Urothelium cell line (cell line): ENCODE data around the gene PRSS36.
"Not testable (repeated sequence)": the region's sequence is repeated elsewhere in the genome, so short reads cannot be mapped to it uniquely, and the experiment has no call there.

Experiments used
- DNase-seq: peaks from one replicate; pipeline ENCODE4 v3.0.0; 2011; ENCODE audit warnings: low spot score, mixed read lengths
- FAIRE-seq: peaks from 2 replicates; lab custom pipeline; 2011; peaks lifted over from hg19 to GRCh38; lab: Jason Lieb, UNC

PRSS36 gene

DNA sequence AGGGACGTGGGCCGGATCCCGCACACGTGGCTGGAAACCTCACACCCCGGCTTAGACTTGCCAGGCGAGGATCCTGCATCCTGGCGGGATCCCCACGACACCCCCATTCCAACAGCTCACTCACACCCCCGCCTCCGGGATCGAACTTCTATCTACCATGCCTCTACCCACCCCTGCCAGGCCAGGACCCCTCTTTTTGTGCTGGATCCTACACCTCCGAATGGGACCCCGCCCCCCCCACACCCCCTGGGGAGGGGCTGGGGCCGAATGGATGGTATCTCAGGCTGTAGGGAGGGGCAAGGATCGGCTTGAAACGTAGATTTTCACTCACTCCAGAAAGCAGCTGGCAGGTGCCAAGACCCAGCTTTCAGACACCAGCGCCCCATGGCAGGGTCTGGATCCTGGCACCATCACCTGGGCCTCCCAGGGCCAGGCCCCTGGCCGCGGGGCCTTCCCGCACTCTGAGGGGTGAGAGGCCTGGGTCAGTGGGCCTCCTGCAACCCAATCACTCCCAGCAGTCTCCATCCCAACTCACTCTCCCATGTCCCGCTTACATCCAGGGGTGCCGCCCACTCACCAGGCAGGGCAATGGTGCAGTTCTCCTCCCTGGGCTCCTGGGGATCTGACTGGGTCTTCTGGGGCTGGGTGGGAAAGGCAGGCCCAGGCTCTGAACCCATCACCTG is 6.7 kb downstream of the PRSS36 start:
- FAIRE-seq (no peak), DNase-seq (no peak)

DNA sequence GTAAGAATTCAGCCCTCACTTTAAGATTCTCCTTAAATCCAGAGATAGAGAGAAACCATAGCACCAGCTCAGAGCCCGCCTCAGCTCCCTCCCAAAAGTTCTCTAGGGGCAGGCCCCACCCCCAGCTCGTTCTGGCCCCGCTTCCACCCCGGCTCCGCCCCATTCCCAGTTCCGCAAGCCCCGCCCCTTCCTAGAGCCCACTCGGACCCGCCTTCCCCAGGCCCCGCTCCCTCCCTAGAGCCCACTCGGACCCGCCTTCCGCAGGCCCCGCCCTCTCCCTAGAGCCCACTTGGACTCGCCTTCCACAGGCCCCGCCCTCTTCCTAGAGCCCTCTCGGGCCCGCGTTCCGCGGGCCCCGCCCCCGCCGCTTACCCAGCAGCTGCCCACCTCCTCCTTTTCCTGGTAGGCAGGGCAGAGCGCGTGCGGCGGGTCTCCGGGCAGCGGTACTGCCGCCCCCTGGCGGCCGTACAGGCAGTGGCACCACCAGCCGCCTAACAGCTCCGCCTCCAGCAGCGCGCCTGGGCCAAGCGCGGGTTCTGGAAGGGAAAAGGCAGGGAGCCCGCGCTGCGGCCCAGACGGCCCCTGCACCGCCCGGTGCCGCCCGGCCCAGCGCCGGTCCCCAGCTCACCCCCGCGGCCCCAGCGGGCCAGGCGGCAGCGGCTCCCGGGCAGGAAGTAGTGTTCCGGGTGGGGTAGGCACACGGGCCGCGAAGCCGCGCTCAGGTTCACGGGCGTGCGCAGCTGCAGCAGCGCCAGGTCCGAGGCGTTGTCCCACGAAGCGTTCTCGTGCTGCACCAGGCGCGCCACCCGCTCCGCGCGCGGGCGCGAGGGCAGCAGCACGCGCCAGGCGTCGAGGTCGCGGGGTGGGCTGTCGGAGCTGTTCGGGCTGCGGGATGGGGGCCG is 7.5 kb downstream of the PRSS36 start:
- FAIRE-seq = no peak

DNA sequence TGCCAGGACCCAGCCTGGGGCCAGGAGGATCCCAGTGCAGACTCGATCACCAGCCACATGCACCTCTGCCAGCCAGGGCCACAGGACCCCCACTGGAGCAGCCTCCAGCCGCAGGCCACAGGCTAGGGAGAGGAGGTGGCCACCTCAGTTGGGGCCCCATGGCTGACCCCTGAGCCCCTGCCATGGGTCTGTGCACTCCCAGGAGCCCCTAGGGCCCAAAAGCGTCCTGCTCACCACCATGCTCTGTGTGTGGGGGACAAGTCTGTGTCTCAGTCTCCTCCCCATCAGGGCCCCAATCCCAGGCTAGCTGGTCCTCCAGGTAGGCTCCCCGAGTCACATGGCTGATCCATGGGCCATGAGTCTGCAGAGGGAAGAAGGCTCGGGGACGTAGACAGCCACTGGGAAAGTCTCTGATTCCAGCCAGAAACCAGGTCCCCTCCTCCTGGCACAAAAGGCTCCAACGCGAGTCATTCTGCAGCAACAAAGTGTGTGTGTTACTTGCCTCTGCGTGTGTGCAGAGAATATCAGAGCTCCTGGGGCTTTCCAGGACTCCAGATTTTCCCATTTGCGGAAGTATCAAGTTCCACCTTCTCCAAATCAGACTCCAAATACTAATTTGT is 8.3 kb downstream of the PRSS36 start:
- FAIRE-seq (no peak), DNase-seq (no peak)

More for the DNA sequence above, 7.5 kb downstream of the PRSS36 start:
- peak; percentile 99 for DNase-seq

DNA sequence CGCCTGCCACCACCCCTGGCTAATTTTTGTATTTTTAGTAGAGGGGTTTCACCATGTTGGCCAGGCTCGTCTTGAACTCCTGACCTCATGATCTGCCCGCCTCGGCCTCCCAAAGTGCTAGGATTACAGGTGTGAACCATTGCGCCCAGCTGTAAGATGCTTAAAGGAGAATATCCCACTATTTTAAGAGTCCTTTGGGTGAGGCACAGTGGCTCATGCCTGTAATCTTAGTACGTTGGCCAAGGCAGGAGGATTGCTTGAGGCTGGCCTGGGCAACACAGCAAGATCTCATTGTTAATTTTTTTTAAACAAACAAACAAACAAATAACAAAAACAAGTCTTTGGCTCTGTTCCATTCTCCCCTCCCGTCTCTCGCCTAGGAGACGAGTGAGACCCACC is 8.8 kb downstream of the PRSS36 start:
- DNase-seq, FAIRE-seq: not testable (repeated sequence)

DNA sequence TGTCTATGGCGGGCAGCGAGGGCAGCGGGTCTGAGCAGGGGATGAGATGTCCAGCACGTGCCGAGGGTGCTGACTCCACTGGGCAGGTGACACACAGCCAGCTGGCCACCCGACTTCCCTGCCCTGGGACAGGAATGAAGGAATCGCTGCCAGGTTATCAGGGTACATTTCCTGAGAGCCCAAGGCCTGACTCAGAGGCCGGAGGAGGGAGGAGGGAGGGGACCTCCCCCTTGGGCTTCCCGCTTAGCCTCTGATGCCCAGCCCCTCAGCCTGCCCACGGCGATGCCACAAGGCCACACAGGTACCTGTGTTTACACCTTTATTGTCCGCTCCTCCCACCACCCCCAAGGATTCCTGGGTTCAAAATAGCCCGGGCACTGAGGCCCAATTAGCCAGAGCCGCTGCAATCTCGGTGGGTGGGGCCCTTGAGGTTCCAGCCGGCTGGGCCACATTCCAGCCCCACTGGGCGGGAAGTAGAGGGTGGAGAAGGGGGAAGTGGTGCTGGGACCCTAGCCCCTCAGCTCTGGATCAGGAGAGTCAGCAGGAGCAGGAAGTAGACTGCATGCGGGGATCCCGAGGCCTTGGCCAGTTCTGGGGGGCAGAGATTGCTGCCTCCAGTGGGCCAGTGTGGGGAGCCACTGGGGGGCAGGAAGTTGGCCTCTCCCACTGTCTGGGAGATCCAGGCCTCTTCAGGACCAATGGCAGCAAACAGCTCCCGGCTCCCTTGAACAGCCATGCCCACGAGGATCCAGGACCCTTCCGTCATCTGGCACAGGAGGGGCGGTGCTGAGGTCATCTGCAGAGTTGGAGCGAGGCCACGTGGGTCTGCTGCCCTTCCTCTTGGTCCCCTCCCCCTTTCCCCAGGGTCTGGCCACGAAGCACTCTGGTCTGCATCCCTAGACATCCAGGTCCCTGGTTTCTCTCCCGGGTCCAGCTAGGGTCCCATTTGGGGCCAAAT is 11.0 kb downstream of the PRSS36 start:
- peak; percentile 76 for DNase-seq
- FAIRE-seq = peak; percentile 40

DNA sequence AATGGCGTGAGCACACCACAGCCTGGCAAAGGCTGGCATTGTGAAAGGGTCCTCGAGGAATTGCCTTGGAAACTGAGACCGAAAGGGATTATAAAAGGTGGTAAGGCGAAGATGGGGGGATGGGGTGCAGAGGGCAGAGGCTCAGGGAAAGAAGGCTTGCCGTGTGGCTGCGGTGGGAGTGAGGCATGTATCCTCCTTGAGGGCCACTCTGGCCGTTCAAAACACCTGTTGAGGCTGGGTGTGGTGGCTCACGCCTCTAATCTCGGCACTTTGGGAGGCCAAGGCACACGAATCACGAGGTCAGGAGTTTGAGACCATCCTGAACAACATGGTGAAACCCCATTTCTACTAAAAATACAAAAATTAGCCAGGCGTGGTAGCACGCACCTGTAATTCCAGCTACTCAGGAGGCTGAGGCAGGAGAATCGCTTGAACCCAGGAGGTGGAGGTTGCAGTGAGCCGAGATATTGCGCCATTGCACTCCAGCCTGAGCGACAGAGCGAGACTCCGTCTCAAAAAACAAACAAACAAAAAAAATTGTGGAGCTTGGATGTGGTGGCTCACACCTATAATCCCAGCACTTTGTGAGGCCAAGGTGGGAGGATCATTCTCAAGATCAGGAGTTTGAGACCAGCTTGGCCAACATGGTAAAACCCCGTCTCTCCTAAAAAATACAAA is 12.9 kb downstream of the PRSS36 start:
- not testable (repeated sequence) for DNase-seq, FAIRE-seq

DNA sequence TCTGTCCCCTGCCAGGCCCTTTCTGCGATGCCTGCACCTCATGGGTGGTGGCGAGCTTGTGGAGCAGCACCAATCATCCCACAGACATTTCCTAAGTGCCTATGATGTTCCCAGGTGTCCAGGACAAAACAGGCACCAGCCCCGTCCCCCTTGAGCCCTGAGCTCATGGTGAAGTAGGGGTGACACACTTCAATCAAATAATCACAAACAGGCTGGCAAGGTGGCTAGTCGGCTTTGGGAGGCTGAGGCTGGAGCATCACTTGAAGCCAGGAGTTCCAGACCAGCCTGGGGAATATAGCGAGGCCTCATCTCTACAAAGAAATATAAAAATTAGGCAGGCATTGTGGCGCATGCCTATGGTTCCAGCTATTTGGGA is 13.6 kb downstream of the PRSS36 start:
- DNase-seq (no peak), FAIRE-seq (no peak)

DNA sequence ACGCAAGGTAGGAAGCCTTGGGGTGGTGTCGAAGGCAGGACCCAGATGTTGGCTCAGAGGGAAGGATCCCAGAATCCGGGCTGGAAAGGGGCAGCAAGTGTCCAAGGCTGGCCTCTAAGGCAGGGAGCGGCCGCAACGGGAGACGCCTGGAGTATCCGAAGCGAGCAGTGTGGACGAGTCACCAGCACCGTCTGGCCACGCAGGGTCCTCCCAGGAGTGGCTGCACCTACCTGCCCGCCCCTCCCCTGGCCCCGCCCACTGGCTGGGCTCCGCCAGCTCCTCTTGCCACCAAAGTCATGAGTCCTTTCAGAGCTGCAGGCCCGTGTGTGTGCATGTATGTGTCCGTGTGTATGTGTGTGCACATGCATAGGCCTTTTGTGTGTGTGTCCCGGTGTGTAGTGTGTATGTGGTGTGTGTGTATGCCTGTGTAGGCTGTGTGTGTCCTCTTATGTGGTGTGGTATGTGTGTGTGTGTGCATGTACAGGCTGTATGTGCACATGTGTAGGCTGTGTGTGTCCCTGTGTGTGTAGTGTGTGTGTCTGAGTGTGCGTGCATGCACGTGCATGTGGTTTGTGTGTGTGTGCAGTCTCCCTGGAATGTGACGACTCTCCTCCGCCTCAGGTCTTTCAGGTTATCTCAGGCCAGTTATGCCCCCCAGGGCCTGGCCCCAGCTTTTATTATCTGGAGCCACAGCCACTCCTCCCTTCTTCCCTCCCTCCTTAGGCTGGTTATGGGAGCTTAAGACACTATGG is 14.2 kb downstream of the PRSS36 start, which contains the start of gene PRSS8:
TSS of gene PRSS8 (minus strand) at position 193 of the 752 bp plus-strand sequence. CDS start 229 bp downstream, outside the sequence.
- no peak for DNase-seq
- peak; percentile 92 for FAIRE-seq

DNA sequence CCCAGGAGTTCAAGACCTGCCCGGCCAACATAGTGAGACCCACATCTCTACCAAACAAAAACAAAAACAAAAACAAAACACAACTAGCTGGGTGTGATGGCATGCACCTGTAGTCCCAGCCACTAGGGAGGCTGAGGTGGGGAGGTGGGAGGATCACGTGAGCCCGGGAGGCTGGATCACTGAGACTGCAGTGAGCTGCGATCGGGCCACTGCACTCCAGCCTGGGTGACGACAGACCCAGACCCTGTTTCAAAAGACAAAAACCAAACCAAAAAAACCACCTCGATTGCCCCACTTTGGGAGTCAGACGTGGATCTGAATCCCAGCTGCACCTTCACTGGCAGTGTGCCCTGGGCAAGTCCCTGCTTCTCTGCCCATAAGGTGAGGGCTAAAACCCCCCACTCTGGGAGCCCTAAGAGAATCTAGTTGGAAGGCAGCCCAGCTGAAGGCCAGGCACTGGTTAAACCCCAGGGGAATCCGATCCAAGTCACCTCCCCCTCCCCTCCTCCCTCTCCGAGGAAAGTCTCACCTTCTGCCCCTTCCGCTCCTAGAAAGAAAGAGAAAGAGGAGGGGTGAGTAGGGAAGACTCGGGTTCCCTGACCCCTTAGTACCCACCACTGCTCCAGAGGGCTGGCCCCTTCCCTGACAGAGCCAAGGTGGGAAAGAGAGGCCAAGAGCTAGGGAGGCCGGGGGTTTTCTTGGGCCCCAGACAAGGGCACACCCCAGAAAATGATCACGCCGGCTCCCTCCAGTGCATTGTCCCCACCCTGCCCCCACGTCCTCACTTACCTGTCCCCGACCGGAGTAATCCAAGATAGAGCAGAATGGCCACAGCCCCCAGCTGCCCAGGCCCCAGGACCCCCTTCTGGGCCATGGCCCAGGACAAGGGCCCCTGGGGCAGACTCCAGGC is 15.0 kb downstream of the PRSS36 start:
- DNase-seq = no peak

DNA sequence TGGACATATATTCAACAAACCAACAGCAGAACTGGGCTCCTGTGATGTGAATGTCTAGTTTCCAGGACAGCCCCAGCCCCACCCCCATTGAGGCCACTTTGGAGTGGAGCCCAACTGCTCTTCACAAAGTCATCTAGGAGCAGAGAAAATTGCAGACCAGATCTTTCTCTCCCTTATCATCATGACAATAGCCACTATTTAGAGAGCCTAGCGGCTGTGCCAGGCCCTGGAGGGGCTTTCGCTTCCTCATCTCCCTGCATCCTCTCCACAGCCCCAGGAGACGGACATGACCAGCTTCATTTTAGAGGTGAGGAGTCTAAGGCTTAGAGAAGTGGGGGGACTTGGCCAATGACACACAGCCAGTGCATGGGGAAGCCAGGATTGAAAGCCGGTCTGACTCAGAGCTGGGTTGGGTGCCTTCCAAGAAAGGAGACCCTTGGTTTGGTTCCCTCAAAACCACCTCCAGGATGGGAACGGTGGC is 15.7 kb downstream of the PRSS36 start:
- no peak for DNase-seq

More for the DNA sequence above, 15.0 kb downstream of the PRSS36 start:
- no peak for FAIRE-seq

DNA sequence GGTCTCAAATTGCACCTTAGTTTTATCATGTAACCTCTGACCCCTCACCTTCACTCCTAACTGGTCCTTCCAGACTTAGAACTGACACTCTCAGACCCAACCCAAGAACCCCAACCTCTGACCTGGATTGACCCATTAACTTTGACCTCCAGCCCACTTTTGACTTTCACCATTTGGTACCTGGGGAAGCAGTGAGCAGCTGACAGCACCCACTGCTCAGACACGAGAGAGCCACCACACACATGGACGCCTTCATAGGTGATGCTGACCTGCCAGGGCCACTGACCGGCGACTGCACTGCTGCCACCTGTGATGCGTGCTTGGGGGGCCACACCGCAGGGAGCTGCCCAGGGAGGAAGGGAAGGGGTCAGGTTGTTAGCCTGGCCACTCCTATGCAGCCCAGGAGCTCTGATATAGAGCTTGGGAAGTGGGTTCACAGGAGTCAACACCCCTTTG is 16.8 kb downstream of the PRSS36 start:
- FAIRE-seq (no peak), DNase-seq (no peak)

More for the DNA sequence above, 15.7 kb downstream of the PRSS36 start:
- no peak for FAIRE-seq

DNA sequence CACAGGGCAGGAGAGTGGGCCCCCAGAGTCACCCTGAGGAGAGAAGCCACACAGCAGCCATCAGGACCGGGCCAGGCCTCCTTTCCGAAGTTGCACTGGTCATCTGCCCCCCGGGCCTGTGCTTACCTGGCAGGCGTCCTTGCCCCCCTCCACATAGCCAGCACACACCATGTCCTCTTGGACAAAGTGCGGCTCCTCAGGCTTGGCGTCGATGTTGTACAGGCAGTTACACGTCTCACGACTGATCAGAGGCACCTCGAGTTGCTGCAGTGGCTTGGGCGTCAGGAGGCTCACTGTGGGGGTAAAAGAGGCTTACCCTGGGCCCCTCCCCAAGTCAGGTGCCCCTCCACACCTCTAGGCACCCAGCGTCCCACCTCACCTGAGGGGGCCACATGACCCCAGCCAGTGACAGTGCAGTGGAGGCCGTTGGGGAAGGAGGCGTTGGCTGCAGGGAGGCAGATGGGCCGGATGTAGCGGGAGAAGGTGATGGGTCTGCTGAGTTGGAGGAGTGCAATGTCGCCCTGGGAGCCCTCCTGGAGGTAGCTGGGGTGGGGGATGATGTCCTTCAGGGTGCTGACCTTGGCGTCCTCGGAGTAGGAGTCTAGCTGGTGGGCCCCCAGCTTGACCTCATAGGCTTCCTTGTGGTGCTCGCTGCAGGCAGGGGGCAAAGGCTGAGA is 17.4 kb downstream of the PRSS36 start:
- FAIRE-seq = no peak

DNA sequence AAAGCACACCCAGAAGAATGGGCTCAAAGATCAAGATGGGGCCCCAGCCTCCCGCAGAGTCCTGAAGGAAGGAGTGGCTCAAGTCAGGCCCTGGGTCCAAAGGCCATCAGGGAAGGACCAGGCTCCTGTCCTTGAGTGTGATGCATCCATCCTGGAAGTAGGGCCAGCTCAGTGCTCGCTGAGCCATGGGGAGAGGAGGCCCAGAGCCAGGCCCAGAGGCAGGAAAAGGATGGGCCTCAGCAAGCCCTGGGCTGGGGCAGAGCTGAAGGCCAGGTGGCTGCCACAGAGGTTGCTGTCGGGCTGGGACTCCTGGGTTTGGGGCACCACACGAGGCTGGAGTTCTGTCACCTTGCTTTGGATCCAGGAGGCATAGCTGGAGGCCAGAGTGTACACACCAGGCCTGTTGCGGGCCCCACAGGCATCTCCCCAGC is 18.0 kb downstream of the PRSS36 start:
- FAIRE-seq (no peak), DNase-seq (no peak)

More for the DNA sequence above, 17.4 kb downstream of the PRSS36 start:
- DNase-seq = no peak

DNA sequence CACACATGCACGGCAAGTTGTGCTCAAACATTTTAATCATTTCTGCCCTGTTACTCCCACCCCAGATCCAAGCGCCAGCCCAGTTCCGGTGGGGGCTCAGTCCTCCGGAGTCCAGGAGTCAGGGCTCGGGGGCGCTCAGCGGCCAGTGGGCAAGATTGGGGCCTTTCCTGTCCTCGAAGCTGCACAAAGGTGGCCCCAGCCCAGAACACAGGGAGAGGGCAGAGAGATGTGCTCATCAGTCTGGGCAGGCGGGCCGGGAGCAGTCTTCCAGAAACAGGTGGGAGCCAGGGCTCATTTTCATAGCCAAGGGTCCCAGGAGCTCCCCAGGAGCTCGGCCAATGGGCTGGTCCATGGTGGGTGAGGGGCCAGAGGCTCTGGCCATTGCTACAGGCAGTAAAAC is 18.4 kb downstream of the PRSS36 start:
- DNase-seq = no peak
- no peak for FAIRE-seq

DNA sequence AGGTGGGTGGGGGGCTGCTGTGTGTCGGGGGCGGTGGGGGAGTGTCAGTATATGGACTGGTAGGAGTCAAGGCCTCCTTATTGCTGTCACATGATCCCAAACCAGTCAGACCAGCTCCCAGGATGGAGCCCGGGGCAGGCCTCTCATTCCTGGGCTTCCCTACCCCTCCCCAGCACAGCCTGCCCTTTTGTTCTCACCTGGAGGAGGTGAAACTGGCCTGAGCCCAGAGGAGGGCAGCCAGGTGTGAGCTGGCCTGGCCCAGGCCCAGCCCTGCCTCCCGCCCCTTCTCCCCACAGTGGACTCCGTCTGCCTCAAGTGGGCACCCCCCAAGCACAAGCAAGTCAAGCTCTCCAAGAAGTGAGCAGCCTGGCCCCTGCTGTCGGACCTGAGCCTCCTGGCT is 19.0 kb downstream of the PRSS36 start:
- DNase-seq = no peak
- no peak for FAIRE-seq

DNA sequence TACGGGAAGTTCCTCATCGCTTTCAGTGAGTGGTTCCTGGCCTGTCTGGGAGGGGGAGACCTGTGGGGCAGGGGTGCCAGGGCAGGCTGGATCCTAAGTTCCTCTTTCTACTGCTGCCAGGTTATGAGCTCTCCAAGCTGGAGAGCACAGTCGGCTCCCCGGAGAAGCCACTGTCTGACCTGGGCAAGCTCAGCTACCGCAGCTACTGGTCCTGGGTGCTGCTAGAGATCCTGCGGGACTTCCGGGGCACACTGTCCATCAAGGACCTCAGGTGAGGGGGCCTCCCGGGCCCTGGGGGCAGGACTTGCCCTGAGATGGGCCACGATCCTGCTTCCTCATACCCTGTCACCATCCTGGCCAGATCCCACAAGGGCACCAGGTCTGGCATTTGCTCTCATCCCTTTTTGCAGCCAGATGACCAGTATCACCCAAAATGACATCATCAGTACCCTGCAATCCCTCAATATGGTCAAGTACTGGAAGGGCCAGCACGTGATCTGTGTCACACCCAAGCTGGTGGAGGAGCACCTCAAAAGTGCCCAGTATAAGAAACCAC is 19.5 kb downstream of the PRSS36 start:
- FAIRE-seq (no peak), DNase-seq (no peak)
